Measurements from ENCODE around the gene CHRNB1. TPM values are rescaled to one million over a fixed set of nuclear protein-coding genes. Genes with fewer than 3 reads are reported as not detected.

The CHRNB1 gene
- total RNA-seq, 1 experiment from 2014 or later = 36.9 TPM

DNA sequence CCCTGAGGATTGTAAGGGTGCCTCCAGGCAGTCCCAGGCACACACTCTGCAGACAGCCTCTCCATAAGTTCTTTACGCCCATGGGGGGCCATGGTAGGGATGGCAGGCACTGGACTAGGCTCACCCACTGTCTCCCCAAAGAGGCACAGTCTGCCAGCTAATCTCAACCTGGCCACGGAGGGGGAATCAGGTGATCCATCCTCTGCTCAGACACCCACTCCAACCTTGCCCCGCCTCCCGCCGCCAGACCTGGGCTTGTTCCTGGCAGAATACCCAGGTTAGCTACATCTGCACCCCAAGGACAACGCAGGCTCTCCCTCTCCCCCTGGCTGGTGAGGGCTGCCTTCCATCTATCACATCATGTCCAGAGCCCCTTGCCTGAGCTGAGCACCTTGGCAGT is 36.0 kb upstream of the CHRNB1 start:
- no peak overlapping the region for H3K27ac ChIP-seq
- H3K27me3 ChIP-seq = no peaks in the 10 kb centered on the region
- H3K36me3 ChIP-seq = no peaks in the 10 kb centered on the region
- no peaks in the 10 kb centered on the region for H3K9me3 ChIP-seq (replicated peaks)
- no peak overlapping the region for H3K4me3 ChIP-seq
- H3K4me1 ChIP-seq = no peaks in the 10 kb centered on the region
- DNase-seq = no peak

- Histone ChIP-seq H3K4me1 (no peaks in the 10 kb centered on the region), H3K27ac (no peak overlapping the region), H3K9me3 (replicated peaks) (no peaks in the 10 kb centered on the region), H3K36me3 (no peaks in the 10 kb centered on the region), H3K4me3 (no peak overlapping the region), H3K27me3 (no peaks in the 10 kb centered on the region)
- DNase-seq = no peak
Observed at GRCh38 chr17:7409716-7410115, 35.1 kb upstream of the CHRNB1 start.

GRCh38 chr17:7410634-7411426 is 34.0 kb upstream of the CHRNB1 start:
- no peaks in the 10 kb centered on the region for H3K27me3 ChIP-seq
- no peak overlapping the region for H3K4me3 ChIP-seq
- H3K9me3 ChIP-seq (replicated peaks) = no peaks in the 10 kb centered on the region
- H3K27ac ChIP-seq = no peak overlapping the region
- no peaks in the 10 kb centered on the region for H3K4me1 ChIP-seq
- H3K36me3 ChIP-seq = no peaks in the 10 kb centered on the region
- DNase-seq = no peak

- DNase-seq = no peak
- Histone ChIP-seq H3K27me3 (no peaks in the 10 kb centered on the region), H3K36me3 (no peaks in the 10 kb centered on the region), H3K4me3 (no peak overlapping the region), H3K9me3 (replicated peaks) (no peaks in the 10 kb centered on the region), H3K4me1 (no peaks in the 10 kb centered on the region), H3K27ac (no peak overlapping the region)
Observed at GRCh38 chr17:7411427-7411750, 33.5 kb upstream of the CHRNB1 start.

DNA sequence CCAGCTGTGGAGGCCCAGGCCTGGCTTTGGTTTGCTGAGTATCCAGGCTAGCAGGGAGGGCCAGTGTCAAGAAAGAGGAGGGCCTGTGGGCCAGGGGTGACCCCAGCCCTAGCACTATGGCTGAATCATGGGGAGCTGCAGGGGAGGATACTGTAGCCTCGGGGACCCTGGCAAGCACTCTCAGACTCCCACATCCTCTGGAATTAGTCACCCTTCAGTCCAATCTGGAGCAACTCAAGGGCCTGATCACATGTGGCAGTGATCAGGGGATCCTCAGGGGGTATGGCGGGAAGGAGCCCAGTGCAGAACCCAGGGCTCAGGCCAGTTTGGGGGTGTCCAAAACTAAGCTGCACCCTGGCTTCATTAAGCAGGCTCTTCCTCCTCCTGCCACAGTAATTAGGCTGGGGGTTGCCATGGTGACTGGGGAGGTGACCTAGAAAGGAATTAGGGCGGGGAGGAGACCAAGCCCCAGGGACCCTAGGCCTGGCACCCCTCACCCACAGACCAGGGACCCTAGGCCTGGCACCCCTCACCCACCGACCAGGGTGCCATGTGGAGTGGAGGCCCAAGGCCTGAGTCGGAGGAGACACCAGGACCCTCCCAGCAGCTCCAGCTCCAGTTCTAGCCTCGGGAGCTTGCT is 31.4 kb upstream of the CHRNB1 start:
- no peak overlapping the region for H3K4me3 ChIP-seq
- no peaks in the 10 kb centered on the region for H3K36me3 ChIP-seq
- no peaks in the 10 kb centered on the region for H3K4me1 ChIP-seq

DNA sequence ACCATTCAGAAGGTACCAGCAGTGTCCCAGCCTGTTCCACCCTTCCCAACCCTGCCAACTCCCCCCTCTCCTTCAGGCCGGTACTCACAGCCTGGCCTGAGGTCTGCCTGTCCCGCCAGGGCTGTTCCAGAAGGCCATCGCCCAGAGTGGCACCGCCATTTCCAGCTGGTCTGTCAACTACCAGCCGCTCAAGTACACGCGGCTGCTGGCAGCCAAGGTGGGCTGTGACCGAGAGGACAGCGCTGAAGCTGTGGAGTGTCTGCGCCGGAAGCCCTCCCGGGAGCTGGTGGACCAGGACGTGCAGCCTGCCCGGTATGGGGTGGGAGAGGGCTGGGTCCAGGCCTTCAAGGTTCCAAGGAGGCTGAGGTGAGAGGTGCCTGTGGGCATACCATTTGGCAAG is 30.0 kb upstream of the CHRNB1 start:
- H3K36me3 ChIP-seq = no peaks in the 10 kb centered on the region
- no peak for DNase-seq
- no peaks in the 10 kb centered on the region for H3K4me1 ChIP-seq
- H3K27me3 ChIP-seq = no peaks in the 10 kb centered on the region
- no peaks in the 10 kb centered on the region for H3K9me3 ChIP-seq (replicated peaks)
- H3K4me3 ChIP-seq = no peak overlapping the region
- H3K27ac ChIP-seq = no peak overlapping the region

More for the DNA sequence above, 31.4 kb upstream of the CHRNB1 start:
- DNase-seq = no peak
- Histone ChIP-seq H3K27ac (no peak overlapping the region), H3K9me3 (replicated peaks) (no peaks in the 10 kb centered on the region), H3K27me3 (no peaks in the 10 kb centered on the region)

DNA sequence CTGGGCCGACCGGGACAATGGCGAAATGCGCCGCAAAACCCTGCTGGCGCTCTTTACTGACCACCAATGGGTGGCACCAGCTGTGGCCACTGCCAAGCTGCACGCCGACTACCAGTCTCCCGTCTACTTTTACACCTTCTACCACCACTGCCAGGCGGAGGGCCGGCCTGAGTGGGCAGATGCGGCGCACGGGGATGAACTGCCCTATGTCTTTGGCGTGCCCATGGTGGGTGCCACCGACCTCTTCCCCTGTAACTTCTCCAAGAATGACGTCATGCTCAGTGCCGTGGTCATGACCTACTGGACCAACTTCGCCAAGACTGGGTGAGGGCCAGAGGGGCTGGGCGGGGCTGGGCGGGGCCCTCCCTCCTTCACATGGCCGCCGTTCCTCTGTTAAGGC is 29.1 kb upstream of the CHRNB1 start:
- H3K4me1 ChIP-seq = no peaks in the 10 kb centered on the region
- H3K9me3 ChIP-seq (replicated peaks) = no peaks in the 10 kb centered on the region
- no peak for DNase-seq
- H3K36me3 ChIP-seq = no peaks in the 10 kb centered on the region
- no peak overlapping the region for H3K27ac ChIP-seq
- no peaks in the 10 kb centered on the region for H3K27me3 ChIP-seq
- H3K4me3 ChIP-seq = no peak overlapping the region

DNA sequence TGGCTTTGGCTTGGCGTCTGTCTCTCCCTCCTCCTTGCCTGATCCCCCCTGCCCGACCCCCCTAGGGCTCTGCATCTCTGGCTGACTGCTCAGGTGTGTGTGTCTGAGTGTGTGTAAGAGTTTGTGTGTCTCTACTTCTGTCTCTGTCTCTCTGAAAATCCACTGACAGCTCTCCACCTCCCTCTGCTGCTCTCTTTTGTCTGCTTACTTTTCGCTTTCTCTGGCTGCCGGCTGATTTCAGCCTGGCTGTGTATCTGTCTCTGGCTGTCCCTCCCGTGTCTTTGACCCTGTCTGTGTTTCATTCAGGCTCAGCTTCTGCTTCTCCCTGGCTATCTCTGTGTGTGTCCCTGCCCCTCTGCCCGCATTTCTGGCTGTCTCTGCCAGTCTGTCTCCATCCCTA is 28.5 kb upstream of the CHRNB1 start:
- Histone ChIP-seq H3K27ac (no peak overlapping the region), H3K36me3 (no peaks in the 10 kb centered on the region), H3K27me3 (no peaks in the 10 kb centered on the region), H3K4me3 (no peak overlapping the region), H3K9me3 (replicated peaks) (no peaks in the 10 kb centered on the region), H3K4me1 (no peaks in the 10 kb centered on the region)
- DNase-seq = no peak

DNA sequence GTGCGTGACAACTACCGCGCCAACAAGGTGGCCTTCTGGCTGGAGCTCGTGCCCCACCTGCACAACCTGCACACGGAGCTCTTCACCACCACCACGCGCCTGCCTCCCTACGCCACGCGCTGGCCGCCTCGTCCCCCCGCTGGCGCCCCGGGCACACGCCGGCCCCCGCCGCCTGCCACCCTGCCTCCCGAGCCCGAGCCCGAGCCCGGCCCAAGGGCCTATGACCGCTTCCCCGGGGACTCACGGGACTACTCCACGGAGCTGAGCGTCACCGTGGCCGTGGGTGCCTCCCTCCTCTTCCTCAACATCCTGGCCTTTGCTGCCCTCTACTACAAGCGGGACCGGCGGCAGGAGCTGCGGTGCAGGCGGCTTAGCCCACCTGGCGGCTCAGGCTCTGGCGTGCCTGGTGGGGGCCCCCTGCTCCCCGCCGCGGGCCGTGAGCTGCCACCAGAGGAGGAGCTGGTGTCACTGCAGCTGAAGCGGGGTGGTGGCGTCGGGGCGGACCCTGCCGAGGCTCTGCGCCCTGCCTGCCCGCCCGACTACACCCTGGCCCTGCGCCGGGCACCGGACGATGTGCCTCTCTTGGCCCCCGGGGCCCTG is 27.7 kb upstream of the CHRNB1 start:
- Histone ChIP-seq H3K4me1 (no peaks in the 10 kb centered on the region), H3K27me3 (no peaks in the 10 kb centered on the region), H3K36me3 (no peaks in the 10 kb centered on the region), H3K9me3 (replicated peaks) (no peaks in the 10 kb centered on the region), H3K27ac (no peak overlapping the region), H3K4me3 (no peak overlapping the region)
- DNase-seq = no peak

GRCh38 chr17:7418472-7419152 is 26.2 kb upstream of the CHRNB1 start:
- no peaks in the 10 kb centered on the region for H3K9me3 ChIP-seq (replicated peaks)
- no peak overlapping the region for H3K4me3 ChIP-seq
- no peak overlapping the region for H3K27ac ChIP-seq
- no peaks in the 10 kb centered on the region for H3K36me3 ChIP-seq
- H3K27me3 ChIP-seq = no peaks in the 10 kb centered on the region
- DNase-seq = no peak
- H3K4me1 ChIP-seq = no peaks in the 10 kb centered on the region

DNA sequence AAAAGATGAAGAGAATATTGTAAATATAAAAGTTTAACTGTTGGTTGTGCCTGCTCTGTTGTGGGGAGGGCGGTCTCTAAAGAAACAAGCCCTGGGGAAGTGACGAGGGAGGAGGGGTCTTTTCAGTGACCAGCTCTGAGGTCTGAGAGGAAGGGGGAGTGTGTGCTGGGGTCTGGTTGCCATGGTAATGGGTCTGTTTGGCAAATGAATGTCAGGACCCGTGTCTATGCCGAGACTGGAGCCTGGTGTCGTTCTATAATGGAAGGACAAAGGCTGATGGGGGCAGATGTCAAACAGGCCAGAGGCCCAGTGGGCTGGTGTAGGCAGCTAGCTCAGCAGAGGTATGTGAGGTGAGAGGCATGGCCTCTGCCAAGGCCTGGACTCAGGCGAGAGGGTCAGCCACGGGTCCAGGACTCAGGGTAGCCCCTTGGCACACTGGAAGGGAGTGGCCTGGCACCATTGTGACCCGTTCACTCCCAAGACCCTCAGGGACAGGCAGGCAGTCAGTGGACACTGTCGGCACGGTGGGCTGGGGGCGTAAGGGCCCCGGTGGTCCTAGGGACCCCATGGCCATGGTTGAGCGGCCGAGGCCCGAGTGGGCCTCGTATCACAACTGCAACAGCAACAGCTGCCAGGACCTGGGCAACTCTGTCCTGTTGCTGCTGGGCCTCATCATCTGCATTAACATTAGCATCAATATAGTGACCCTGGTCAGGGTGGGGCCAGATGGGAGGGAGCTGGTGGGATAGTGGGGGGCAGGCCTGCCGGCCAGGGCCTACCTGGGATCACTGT is 24.8 kb upstream of the CHRNB1 start, which contains the start of gene SPEM1:
TSS of gene SPEM1 (plus strand) at position 506 of the 792 bp plus-strand sequence. CDS start at position 567, 61 bp downstream.
- Histone ChIP-seq H3K27me3 (no peaks in the 10 kb centered on the region), H3K4me1 (no peaks in the 10 kb centered on the region), H3K9me3 (replicated peaks) (no peaks in the 10 kb centered on the region), H3K36me3 (no peaks in the 10 kb centered on the region), H3K4me3 (no peak within 1 kb of the TSS), H3K27ac (no peak within 1 kb of the TSS)
- DNase-seq = no peak

DNA sequence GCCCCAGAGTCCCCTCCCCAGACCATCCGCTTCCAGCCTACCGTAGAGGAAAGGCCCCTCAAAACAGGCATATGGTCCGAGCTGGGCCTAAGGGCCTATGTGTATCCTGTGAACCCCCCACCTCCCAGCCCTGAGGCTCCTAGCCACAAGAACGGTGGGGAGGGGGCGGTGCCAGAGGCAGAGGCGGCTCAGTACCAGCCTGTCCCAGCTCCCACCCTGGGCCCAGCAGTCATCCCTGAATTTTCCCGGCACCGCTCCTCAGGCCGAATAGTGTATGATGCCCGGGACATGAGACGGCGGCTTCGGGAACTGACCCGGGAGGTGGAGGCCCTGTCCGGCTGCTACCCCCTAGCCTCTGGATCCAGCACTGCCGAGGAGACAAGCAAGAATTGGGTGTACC is 23.7 kb upstream of the CHRNB1 start:
- Histone ChIP-seq H3K36me3 (no peaks in the 10 kb centered on the region), H3K4me1 (no peaks in the 10 kb centered on the region), H3K9me3 (replicated peaks) (no peaks in the 10 kb centered on the region), H3K27ac (no peak overlapping the region), H3K4me3 (no peak overlapping the region), H3K27me3 (no peaks in the 10 kb centered on the region)
- no peak for DNase-seq

DNA sequence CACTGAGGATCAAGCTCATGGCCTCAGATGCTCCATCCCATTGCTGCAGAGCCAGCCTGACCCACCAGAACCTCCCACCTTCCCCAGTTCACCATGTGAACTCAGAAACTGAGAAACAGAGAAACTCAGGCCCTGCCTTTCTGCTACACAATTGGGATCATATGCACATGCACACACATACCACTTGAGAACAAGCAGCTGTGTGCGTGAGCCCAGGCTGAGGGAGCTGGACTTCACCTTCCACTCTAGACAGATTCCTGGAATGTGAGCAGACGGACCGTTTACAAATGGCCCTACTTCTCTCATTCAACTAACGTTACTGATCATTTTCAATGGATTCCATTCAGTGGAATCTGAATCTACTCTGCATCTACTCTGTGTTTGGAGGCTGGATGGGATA is 21.2 kb upstream of the CHRNB1 start:
- no peak overlapping the region for H3K4me3 ChIP-seq
- no peaks in the 10 kb centered on the region for H3K27me3 ChIP-seq
- no peak overlapping the region for H3K27ac ChIP-seq
- H3K36me3 ChIP-seq = no peaks in the 10 kb centered on the region
- H3K9me3 ChIP-seq (replicated peaks) = no peaks in the 10 kb centered on the region
- H3K4me1 ChIP-seq = no peaks in the 10 kb centered on the region
- DNase-seq = no peak

DNA sequence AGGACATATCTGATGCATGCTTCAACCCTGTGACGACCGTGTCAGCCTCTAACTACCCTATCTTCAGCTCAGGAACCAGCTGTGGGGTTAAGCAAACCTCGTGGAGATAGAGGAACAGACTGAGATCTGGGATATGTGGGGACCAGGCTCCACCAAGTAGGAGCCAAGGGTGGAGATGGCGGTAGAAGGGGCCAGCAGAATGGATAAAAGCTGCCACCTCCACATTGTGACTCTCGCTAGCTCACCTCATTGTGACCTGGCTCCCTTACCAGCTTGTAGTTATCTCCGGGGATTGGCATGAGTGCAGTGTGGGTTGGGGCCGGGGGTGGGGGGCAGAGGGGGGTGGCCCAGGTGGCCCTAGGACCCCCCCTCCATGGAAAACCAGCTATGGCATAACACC is 19.5 kb upstream of the CHRNB1 start, which contains the start of gene SPEM2:
TSS of gene SPEM2 (plus strand) at position 301 of the 400 bp plus-strand sequence. CDS start at position 374, 73 bp downstream.
- Histone ChIP-seq H3K27me3 (no peaks in the 10 kb centered on the region), H3K4me1 (no peaks in the 10 kb centered on the region), H3K9me3 (replicated peaks) (no peaks in the 10 kb centered on the region), H3K36me3 (no peaks in the 10 kb centered on the region), H3K27ac (no peak within 1 kb of the TSS), H3K4me3 (no peak within 1 kb of the TSS)
- no peak for DNase-seq
